A549 (cell line): ENCODE results near the gene ZIC1. TPM values are rescaled to one million over a fixed set of nuclear protein-coding genes. Genes with fewer than 3 reads are reported as not detected.

Experiments
- ATAC-seq, 2 experiments: fragments of 200-7000 bp in 1 of 2; fragments of >200 bp in 1 of 2; cut with Nextera tagmentation in 1 of 2; cut with Tn5 transposase in 1 of 2; 3 replicates each; pipeline versions ENCODE4 v1.8.0 to v1.9.1; 2018 to 2020; ENCODE audit warnings: mild to moderate bottlenecking in 1 of 2, moderate library complexity in 1 of 2
- CTCF ChIA-PET: fragments of 300-600 bp; sonication (Branson Sonifier 250); formaldehyde crosslinking; extraction: SDS; loops from one replicate; lab custom pipeline; 2021; ENCODE audit warnings: antibody characterized with exemption, inconsistent platforms; lab: Yijun Ruan, JAX
- POLR2A ChIA-PET: fragments of 350-600 bp; formaldehyde crosslinking; extraction: SDS; loops from one replicate; lab custom pipeline; 2021; ENCODE audit warnings: antibody characterized with exemption, inconsistent platforms; lab: Yijun Ruan, JAX
- DNase-seq, 2 experiments: peaks; one replicate each; pipeline versions ENCODE4 v3.0.0 to v3.0.0-alpha.2; 2011 to 2016; ENCODE audit warnings: low read depth in 1 of 2, low spot score in 1 of 2
- FAIRE-seq: peaks from 2 replicates; lab custom pipeline; 2011; peaks lifted over from hg19 to GRCh38; lab: Jason Lieb, UNC
- H3K27ac ChIP-seq, 2 experiments: fragments of >200 bp; sonication (Bioruptor Twin); formaldehyde crosslinking; 3 replicates each; pipeline ENCODE4 v1.5.1; 2016 to 2017
- H3K4me1 ChIP-seq: fragments of >200 bp; sonication (Bioruptor Twin); formaldehyde crosslinking; 3 replicates; pipeline ENCODE4 v1.6.1; 2016
- H3K4me2 ChIP-seq: fragments of >200 bp; sonication (Bioruptor Twin); formaldehyde crosslinking; 3 replicates; pipeline ENCODE4 v1.6.1; 2016
- H3K4me3 ChIP-seq: fragments of >200 bp; sonication (Bioruptor Twin); formaldehyde crosslinking; 3 replicates; pipeline ENCODE4 v1.5.1; 2016
- H3K9me3 ChIP-seq: fragments of >200 bp; sonication (Bioruptor Twin); formaldehyde crosslinking; 3 replicates; pipeline ENCODE4 v1.6.1; 2016
- BHLHE40 ChIP-seq: IDR thresholded peaks from 2 replicates; pipeline ENCODE4 v1.6.1; 2012; ENCODE audit warnings: low read depth, low read length, inconsistent platforms
- CBX8 ChIP-seq: fragments of 200-600 bp; sonication (generic); IDR thresholded peaks from 2 replicates; pipeline ENCODE4 v1.6.1; 2016
- CEBPB ChIP-seq, 2 experiments: fragments of >200 bp in 1 of 2; sonication (Bioruptor Twin) in 1 of 2; formaldehyde crosslinking in 1 of 2; IDR thresholded peaks; 2 replicates each; pipeline ENCODE4 v1.6.1; 2012 to 2016
- EHF ChIP-seq: fragments of 250-450 bp; sonication (Bioruptor Pico); IDR thresholded peaks from 2 replicates; pipeline ENCODE4 v1.5.0; 2020; ENCODE audit warnings: mild to moderate bottlenecking
- EHMT2 ChIP-seq: fragments of 200-600 bp; sonication (generic); IDR thresholded peaks from 2 replicates; pipeline ENCODE4 v1.6.1; 2016; ENCODE audit warnings: antibody characterized with exemption, low read depth, mild to moderate bottlenecking, moderate library complexity
- EP300 ChIP-seq, 2 experiments: fragments of >200 bp; sonication (Bioruptor Twin); formaldehyde crosslinking; IDR thresholded peaks; 2 replicates in 1 of 2; 3 replicates in 1 of 2; pipeline ENCODE4 v1.6.1; 2016 to 2017
- FOSB ChIP-seq: fragments of 250-450 bp; sonication (Bioruptor Pico); IDR thresholded peaks from 2 replicates; pipeline ENCODE4 v1.5.0; 2020; ENCODE audit warnings: mild to moderate bottlenecking, moderate library complexity
- FOSL2 ChIP-seq, 2 experiments: fragments of 450-650 bp in 1 of 2; fragments of >200 bp in 1 of 2; sonication (Bioruptor Twin) in 1 of 2; formaldehyde crosslinking; IDR thresholded peaks; 2 replicates each; pipeline versions ENCODE4 v1.5.0 to v1.6.1; 2016 to 2020; ENCODE audit warnings: mild to moderate bottlenecking in 1 of 2, moderate library complexity in 1 of 2
- GATA3 ChIP-seq: IDR thresholded peaks from 2 replicates; pipeline ENCODE4 v1.6.1; 2012; ENCODE audit warnings: borderline replicate concordance
- HOXB5 ChIP-seq: fragments of 250-450 bp; sonication (Bioruptor Pico); IDR thresholded peaks from 2 replicates; pipeline ENCODE4 v1.5.0; 2020; ENCODE audit warnings: mild to moderate bottlenecking, moderate library complexity
- JUN ChIP-seq, 2 experiments: fragments of >200 bp; sonication (Bioruptor Twin); formaldehyde crosslinking; IDR thresholded peaks; 2 replicates in 1 of 2; 3 replicates in 1 of 2; pipeline ENCODE4 v1.6.1; 2016 to 2017
- JUNB ChIP-seq: fragments of >200 bp; sonication (Bioruptor Twin); formaldehyde crosslinking; IDR thresholded peaks from 2 replicates; pipeline ENCODE4 v1.6.1; 2016
- KDM5A ChIP-seq: fragments of 200-600 bp; sonication (generic); IDR thresholded peaks from 2 replicates; pipeline ENCODE4 v1.6.1; 2016; ENCODE audit warnings: antibody characterized with exemption, mild to moderate bottlenecking
- MYC ChIP-seq: IDR thresholded peaks from 2 replicates; pipeline ENCODE4 v1.6.1; 2012; ENCODE audit warnings: mild to moderate bottlenecking, inconsistent platforms, low read length, improper control_type of control experiment, borderline replicate concordance
- NPAS2 ChIP-seq: fragments of 250-450 bp; sonication (Bioruptor Pico); IDR thresholded peaks from 2 replicates; pipeline ENCODE4 v1.8.0; 2022; ENCODE audit warnings: mild to moderate bottlenecking, moderate library complexity, borderline replicate concordance
- SREBF2 ChIP-seq: fragments of 450-650 bp; IDR thresholded peaks from 2 replicates; pipeline ENCODE4 v1.6.1; 2014; ENCODE audit warnings: mild to moderate bottlenecking, moderate library complexity
- TFCP2L1 ChIP-seq: fragments of 250-450 bp; sonication (Bioruptor Pico); IDR thresholded peaks from 2 replicates; pipeline ENCODE4 v1.5.0; 2021; ENCODE audit warnings: mild to moderate bottlenecking
- TP53 ChIP-seq: fragments of 250-450 bp; sonication (Bioruptor Pico); IDR thresholded peaks from 2 replicates; pipeline ENCODE4 v1.5.0; 2021; ENCODE audit warnings: mild to moderate bottlenecking, moderate library complexity
- ZFP36 ChIP-seq: fragments of 450-650 bp; IDR thresholded peaks from 2 replicates; pipeline ENCODE4 v1.6.1; 2014; ENCODE audit warnings: borderline replicate concordance; ENCODE audit not compliant: partially characterized antibody
- WGBS: methylation state at CpG from one replicate; pipeline ENCODE4 v1.1.6; 2017; ENCODE audit errors: missing lambda C conversion rate; 5-methylcytosine and 5-hydroxymethylcytosine counted together
- polyA plus RNA-seq, 4 experiments: library from polyadenylated mRNA; depleted of rRNA in 3 of 4; stranded (reverse); fragments of >200 nt; fragmentation: RNase III in 1 of 4; extraction: RNeasy Plus Mini Kit Qiagen cat#74134 plus additional on column Dnase treatment in 1 of 4; gene quantifications; 2 replicates in 3 of 4; 3 replicates in 1 of 4; pipeline ENCODE4 v1.2.3, GENCODE V29; 2011 to 2017
- TF ChIP-seq, protein P1 (sequence below): fragments of 200-600 bp; sonication (generic); IDR thresholded peaks from 2 replicates; pipeline ENCODE4 v1.6.1; 2016; ENCODE audit warnings: antibody characterized with exemption, mild to moderate bottlenecking, moderate library complexity
- TF ChIP-seq, protein P2 (sequence below): IDR thresholded peaks from 2 replicates; pipeline ENCODE4 v1.6.1; 2012
- TF ChIP-seq, protein P3 (sequence below): fragments of 150-350 bp; IDR thresholded peaks from 2 replicates; pipeline ENCODE4 v1.6.1; 2014; ENCODE audit warnings: low read depth, mild to moderate bottlenecking, low read length
- TF ChIP-seq, protein P4 (sequence below): fragments of >200 bp; sonication (Bioruptor Twin); formaldehyde crosslinking; IDR thresholded peaks from 3 replicates; pipeline ENCODE4 v1.5.1; 2016
- TF ChIP-seq, protein P5 (sequence below): IDR thresholded peaks from 2 replicates; pipeline ENCODE4 v1.6.1; 2012; ENCODE audit warnings: low read depth, borderline replicate concordance

ZIC1 gene
- polyA plus RNA-seq, 2 of the 4 experiments (the other 2 are of a cell fraction) = 0.01 TPM; not detected in 1

DNA sequence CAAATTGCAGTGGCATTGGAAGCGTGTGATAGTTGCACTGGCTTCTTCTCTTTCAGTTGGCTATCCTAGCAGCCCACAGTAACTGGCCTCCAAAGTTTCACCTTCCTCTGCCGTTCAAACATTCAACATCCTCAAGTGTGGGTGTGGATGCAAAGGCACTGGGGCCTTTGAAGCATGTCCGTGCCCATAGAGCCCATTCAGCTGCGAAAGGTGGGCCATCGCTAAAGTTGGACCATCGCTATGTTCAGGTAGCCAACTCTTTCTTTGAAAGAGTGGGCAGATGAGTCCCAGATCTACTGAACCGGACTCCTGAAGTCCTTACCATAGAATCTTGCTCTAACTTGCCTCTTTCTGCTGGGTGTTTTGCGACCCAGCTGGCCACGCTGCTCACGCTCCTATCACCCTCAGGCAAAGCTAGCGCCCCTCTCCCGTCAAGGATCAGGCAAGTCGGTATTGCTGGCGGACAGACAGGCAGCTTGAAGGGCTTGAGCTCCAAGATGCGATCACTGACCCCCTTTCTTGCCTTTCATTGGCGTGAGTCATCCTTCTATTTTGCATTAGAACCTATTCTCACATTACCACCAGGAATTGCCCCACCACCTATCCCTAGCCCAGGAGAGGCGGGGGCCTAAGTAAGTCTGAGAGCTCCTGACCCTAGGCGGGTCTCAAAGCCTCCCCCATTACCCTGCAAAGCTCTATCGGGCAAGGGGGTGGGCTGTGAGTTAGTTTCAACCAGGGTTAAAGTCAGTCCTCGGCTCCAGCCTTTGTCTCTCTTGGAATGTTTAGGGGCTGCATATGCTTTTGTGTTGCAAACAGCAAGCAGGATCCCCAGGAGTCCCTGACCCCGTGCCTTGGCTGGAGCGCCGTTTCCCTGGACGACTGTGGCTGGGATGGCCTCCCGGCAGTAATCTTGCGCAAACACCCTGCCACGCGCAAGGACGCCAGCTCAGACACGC is 31.5 kb upstream of the ZIC1 start:
- no peak overlapping the region for H3K4me2 ChIP-seq
- H3K4me1 ChIP-seq = no peaks in the 10 kb centered on the region
- FAIRE-seq = no peak
- TF ChIP-seq CBX8 (no peak), GATA3 (no peak), EHMT2 (no peak), CEBPB (IDR thresholded peaks at IDR 0.05) (no peak), TP53 (CRISPR knock-in tag) (no peak), NPAS2 (CRISPR knock-in tag) (no peak), EHF (CRISPR knock-in tag) (no peak), TFCP2L1 (CRISPR knock-in tag) (no peak), JUNB (no peak), ZFP36 (no peak), FOSL2 (IDR thresholded peaks at IDR 0.05) (no peak), FOSL2 (CRISPR knock-in tag; IDR thresholded peaks at IDR 0.05) (no peak), BHLHE40 (no peak), SREBF2 (no peak), MYC (no peak), FOSB (CRISPR knock-in tag) (no peak)
- TF ChIP-seq, protein P1, sequence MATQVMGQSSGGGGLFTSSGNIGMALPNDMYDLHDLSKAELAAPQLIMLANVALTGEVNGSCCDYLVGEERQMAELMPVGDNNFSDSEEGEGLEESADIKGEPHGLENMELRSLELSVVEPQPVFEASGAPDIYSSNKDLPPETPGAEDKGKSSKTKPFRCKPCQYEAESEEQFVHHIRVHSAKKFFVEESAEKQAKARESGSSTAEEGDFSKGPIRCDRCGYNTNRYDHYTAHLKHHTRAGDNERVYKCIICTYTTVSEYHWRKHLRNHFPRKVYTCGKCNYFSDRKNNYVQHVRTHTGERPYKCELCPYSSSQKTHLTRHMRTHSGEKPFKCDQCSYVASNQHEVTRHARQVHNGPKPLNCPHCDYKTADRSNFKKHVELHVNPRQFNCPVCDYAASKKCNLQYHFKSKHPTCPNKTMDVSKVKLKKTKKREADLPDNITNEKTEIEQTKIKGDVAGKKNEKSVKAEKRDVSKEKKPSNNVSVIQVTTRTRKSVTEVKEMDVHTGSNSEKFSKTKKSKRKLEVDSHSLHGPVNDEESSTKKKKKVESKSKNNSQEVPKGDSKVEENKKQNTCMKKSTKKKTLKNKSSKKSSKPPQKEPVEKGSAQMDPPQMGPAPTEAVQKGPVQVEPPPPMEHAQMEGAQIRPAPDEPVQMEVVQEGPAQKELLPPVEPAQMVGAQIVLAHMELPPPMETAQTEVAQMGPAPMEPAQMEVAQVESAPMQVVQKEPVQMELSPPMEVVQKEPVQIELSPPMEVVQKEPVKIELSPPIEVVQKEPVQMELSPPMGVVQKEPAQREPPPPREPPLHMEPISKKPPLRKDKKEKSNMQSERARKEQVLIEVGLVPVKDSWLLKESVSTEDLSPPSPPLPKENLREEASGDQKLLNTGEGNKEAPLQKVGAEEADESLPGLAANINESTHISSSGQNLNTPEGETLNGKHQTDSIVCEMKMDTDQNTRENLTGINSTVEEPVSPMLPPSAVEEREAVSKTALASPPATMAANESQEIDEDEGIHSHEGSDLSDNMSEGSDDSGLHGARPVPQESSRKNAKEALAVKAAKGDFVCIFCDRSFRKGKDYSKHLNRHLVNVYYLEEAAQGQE = no peak
- TF ChIP-seq, protein P2, sequence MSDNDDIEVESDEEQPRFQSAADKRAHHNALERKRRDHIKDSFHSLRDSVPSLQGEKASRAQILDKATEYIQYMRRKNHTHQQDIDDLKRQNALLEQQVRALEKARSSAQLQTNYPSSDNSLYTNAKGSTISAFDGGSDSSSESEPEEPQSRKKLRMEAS = no peak
- ChIA-PET CTCF (no interaction called here), POLR2A (no interaction called here)
- H3K9me3 ChIP-seq = no peaks in the 10 kb centered on the region
- DNase-seq = no peak
- no peak overlapping the region for H3K27ac ChIP-seq
- 45% methylated on average over 26 of the region's 30 CpGs for WGBS
- H3K4me3 ChIP-seq = no peak overlapping the region
- ATAC-seq = no peak

DNA sequence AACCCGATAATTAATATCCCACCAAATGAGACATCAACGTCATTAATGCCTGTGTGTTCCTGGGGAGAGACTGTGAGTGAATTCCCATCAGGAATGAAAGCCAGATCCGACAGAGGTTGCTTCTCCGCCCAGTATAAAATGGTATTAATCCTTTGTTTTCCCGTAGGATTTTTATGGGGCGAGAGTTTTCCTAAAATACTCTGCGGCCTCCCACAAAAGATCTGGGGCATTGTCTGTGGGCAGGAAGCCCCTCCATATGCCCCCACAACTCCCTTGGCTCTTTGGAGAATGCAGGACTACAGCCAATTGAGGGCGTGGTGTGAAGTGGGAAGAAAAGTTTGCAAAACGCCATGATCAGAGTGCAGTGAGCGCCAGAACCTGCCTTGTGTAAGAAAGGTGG is 29.5 kb upstream of the ZIC1 start:
- POLR2A ChIA-PET = no interaction called here
- no peaks in the 10 kb centered on the region for H3K9me3 ChIP-seq
- DNase-seq (no peak), FAIRE-seq (no peak), ATAC-seq (no peak)
- no peaks in the 10 kb centered on the region for H3K4me1 ChIP-seq
- TF ChIP-seq KDM5A = no peak
- TF ChIP-seq JUN (IDR thresholded peaks at IDR 0.05) = no peak
- no peak for TF ChIP-seq EP300 (IDR thresholded peaks at IDR 0.05)
- TF ChIP-seq, protein P3, sequence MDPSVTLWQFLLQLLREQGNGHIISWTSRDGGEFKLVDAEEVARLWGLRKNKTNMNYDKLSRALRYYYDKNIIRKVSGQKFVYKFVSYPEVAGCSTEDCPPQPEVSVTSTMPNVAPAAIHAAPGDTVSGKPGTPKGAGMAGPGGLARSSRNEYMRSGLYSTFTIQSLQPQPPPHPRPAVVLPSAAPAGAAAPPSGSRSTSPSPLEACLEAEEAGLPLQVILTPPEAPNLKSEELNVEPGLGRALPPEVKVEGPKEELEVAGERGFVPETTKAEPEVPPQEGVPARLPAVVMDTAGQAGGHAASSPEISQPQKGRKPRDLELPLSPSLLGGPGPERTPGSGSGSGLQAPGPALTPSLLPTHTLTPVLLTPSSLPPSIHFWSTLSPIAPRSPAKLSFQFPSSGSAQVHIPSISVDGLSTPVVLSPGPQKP = no peak
- no peak for TF ChIP-seq HOXB5 (CRISPR knock-in tag)
- no peak for TF ChIP-seq NPAS2 (CRISPR knock-in tag)
- TF ChIP-seq, protein P4, sequence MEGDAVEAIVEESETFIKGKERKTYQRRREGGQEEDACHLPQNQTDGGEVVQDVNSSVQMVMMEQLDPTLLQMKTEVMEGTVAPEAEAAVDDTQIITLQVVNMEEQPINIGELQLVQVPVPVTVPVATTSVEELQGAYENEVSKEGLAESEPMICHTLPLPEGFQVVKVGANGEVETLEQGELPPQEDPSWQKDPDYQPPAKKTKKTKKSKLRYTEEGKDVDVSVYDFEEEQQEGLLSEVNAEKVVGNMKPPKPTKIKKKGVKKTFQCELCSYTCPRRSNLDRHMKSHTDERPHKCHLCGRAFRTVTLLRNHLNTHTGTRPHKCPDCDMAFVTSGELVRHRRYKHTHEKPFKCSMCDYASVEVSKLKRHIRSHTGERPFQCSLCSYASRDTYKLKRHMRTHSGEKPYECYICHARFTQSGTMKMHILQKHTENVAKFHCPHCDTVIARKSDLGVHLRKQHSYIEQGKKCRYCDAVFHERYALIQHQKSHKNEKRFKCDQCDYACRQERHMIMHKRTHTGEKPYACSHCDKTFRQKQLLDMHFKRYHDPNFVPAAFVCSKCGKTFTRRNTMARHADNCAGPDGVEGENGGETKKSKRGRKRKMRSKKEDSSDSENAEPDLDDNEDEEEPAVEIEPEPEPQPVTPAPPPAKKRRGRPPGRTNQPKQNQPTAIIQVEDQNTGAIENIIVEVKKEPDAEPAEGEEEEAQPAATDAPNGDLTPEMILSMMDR = no peak
- TF ChIP-seq, protein P5, sequence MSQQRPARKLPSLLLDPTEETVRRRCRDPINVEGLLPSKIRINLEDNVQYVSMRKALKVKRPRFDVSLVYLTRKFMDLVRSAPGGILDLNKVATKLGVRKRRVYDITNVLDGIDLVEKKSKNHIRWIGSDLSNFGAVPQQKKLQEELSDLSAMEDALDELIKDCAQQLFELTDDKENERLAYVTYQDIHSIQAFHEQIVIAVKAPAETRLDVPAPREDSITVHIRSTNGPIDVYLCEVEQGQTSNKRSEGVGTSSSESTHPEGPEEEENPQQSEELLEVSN = no peak
- no peak for TF ChIP-seq ZFP36
- CTCF ChIA-PET = no interaction called here
- H3K4me2 ChIP-seq = no peak overlapping the region
- 44% methylated on average over 10 of the region's 10 CpGs for WGBS
- no peak overlapping the region for H3K4me3 ChIP-seq
- H3K27ac ChIP-seq = no peak overlapping the region
